GM23338 (cell line): ENCODE measurements around the gene COL20A1. TPM values are rescaled to one million over a fixed set of nuclear protein-coding genes. Genes with fewer than 3 reads are reported as not detected.

Source experiments
- ATAC-seq: fragments of 200-7000 bp; cut with Tn5 transposase; 3 replicates; pipeline ENCODE4 v1.9.1; 2020
- DNase-seq: peaks from one replicate; pipeline ENCODE4 v3.0.0-alpha.2; 2015; ENCODE audit warnings: low spot score
- H2AFZ ChIP-seq: fragments of 200-600 bp; sonication (generic); 2 replicates; pipeline ENCODE4 v1.8.0; 2016; ENCODE audit warnings: antibody characterized with exemption, mild to moderate bottlenecking, moderate library complexity
- H3F3A ChIP-seq: fragments of 200-600 bp; sonication (generic); replicated peaks from 2 replicates; pipeline ENCODE4 v1.8.0; 2017; ENCODE audit warnings: antibody characterized with exemption, mixed run types, low read depth
- H3K27ac ChIP-seq: fragments of 200-600 bp; sonication (generic); 2 replicates; pipeline ENCODE4 v1.6.1; 2016; ENCODE audit warnings: low read depth
- H3K27me3 ChIP-seq: fragments of 200-600 bp; sonication (generic); 2 replicates; pipeline ENCODE4 v1.8.0; 2016; ENCODE audit warnings: mild to moderate bottlenecking, mixed run types, moderate library complexity; ENCODE audit not compliant: insufficient read depth
- H3K36me3 ChIP-seq: fragments of 200-600 bp; sonication (generic); 2 replicates; pipeline ENCODE4 v1.8.0; 2016; ENCODE audit warnings: mild to moderate bottlenecking; ENCODE audit not compliant: insufficient read depth
- H3K4me1 ChIP-seq: fragments of 200-600 bp; sonication (generic); 2 replicates; pipeline ENCODE4 v1.8.0; 2016; ENCODE audit warnings: mild to moderate bottlenecking, moderate library complexity; ENCODE audit not compliant: insufficient read depth
- H3K4me2 ChIP-seq: fragments of 200-600 bp; sonication (generic); 2 replicates; pipeline ENCODE4 v1.7.1; 2017; ENCODE audit warnings: mixed run types
- H3K4me3 ChIP-seq: fragments of 200-600 bp; sonication (generic); 2 replicates; pipeline ENCODE4 v1.6.1; 2016; ENCODE audit warnings: mixed run types
- H3K79me2 ChIP-seq: fragments of 200-600 bp; sonication (generic); replicated peaks from 2 replicates; pipeline ENCODE4 v1.8.0; 2017; ENCODE audit warnings: mild to moderate bottlenecking; ENCODE audit not compliant: insufficient read depth
- H3K9me2 ChIP-seq: fragments of 200-600 bp; sonication (generic); 2 replicates; pipeline ENCODE4 v1.8.0; 2017; ENCODE audit not compliant: insufficient read depth
- H4K20me1 ChIP-seq: fragments of 200-600 bp; sonication (generic); replicated peaks from 2 replicates; pipeline ENCODE4 v1.8.0; 2017; ENCODE audit warnings: mild to moderate bottlenecking; ENCODE audit not compliant: insufficient read depth
- H3K27ac Mint-ChIP-seq: 2 replicates; pipeline ENCODE4 v1.8.0; 2020; ENCODE audit warnings: inconsistent platforms, mild to moderate bottlenecking, moderate library complexity, mixed read lengths
- H3K27me3 Mint-ChIP-seq: 3 replicates; pipeline ENCODE4 v1.8.0; 2022; ENCODE audit warnings: low read depth, mild to moderate bottlenecking, moderate library complexity, mixed read lengths, inconsistent platforms; ENCODE audit not compliant: insufficient read depth, poor library complexity
- H3K36me3 Mint-ChIP-seq: 3 replicates; pipeline ENCODE4 v1.8.0; 2021; ENCODE audit warnings: low read depth, mild to moderate bottlenecking, inconsistent platforms, moderate library complexity, mixed read lengths
- H3K4me1 Mint-ChIP-seq: 3 replicates; pipeline ENCODE4 v1.8.0; 2020; ENCODE audit warnings: mild to moderate bottlenecking, inconsistent platforms, mixed read lengths
- H3K4me3 Mint-ChIP-seq: 3 replicates; pipeline ENCODE4 v1.8.0; 2021; ENCODE audit warnings: moderate library complexity, mild to moderate bottlenecking, inconsistent platforms, mixed read lengths
- H3K9me3 Mint-ChIP-seq: 3 replicates; pipeline ENCODE4 v1.8.0; 2020; ENCODE audit warnings: moderate library complexity, mild to moderate bottlenecking, inconsistent platforms, mixed read lengths
- CREB1 ChIP-seq: fragments of 250-450 bp; sonication (Bioruptor Pico); IDR thresholded peaks from 2 replicates; pipeline ENCODE4 v1.5.0; 2020; ENCODE audit warnings: low read depth, mild to moderate bottlenecking, moderate library complexity
- CTCF ChIP-seq, 2 experiments: fragments of 200-600 bp in 1 of 2; sonication (generic) in 1 of 2; conservative IDR thresholded peaks; 2 replicates each; pipeline versions ENCODE4 v1.5.1 to v1.6.1; 2016 to 2017; ENCODE audit warnings: antibody characterized with exemption in 2 of 2, low read depth in 2 of 2, mild to moderate bottlenecking in 2 of 2, moderate library complexity in 1 of 2
- POLR2AphosphoS5 ChIP-seq: IDR thresholded peaks from 2 replicates; pipeline ENCODE4 v1.6.1; 2016; ENCODE audit warnings: antibody characterized with exemption, low read depth
- STAT1 ChIP-seq: IDR thresholded peaks from one replicate; pipeline ENCODE4 v1.6.1; 2016; ENCODE audit warnings: antibody characterized with exemption; ENCODE audit not compliant: unreplicated experiment
- ZNF114 ChIP-seq: fragments of 250-450 bp; sonication (Bioruptor Pico); IDR thresholded peaks from 2 replicates; pipeline ENCODE4 v1.5.0; 2020; ENCODE audit warnings: mild to moderate bottlenecking, moderate library complexity
- ZNF331 ChIP-seq: fragments of 250-450 bp; sonication (Bioruptor Pico); IDR thresholded peaks from 2 replicates; pipeline ENCODE4 v1.5.0; 2020; ENCODE audit warnings: low read depth, mild to moderate bottlenecking, moderate library complexity
- polyA plus RNA-seq: library from polyadenylated mRNA; unstranded; fragments of >200 nt; fragmentation: Nextera tagmentation; extraction: Ambion mirVana; gene quantifications from 2 replicates; pipeline ENCODE4 v1.2.1, GENCODE V29; 2016
- total RNA-seq: library from RNA; depleted of rRNA; stranded (reverse); fragments of >200 nt; shearing (Covaris generic); gene quantifications from 2 replicates; pipeline ENCODE4 v1.2.3, GENCODE V29; 2014
- TF ChIP-seq, protein P1 (sequence below): IDR thresholded peaks from 2 replicates; pipeline ENCODE4 v1.6.1; 2016; ENCODE audit warnings: antibody characterized with exemption
- TF ChIP-seq, protein P2 (sequence below): fragments of 250-450 bp; sonication (Bioruptor Pico); IDR thresholded peaks from 2 replicates; pipeline ENCODE4 v1.5.0; 2020; ENCODE audit warnings: mild to moderate bottlenecking, moderate library complexity

Gene COL20A1
- total and polyA plus RNA-seq, 2 experiments from 2014 or later, result 0.28 to 0.79 TPM

- no peak for DNase-seq
- no peaks in the 10 kb centered on the region for H3K9me3 Mint-ChIP-seq
- Histone ChIP-seq H2AFZ (no peak overlapping the region), H4K20me1 (no peaks in the 10 kb centered on the region), H3K4me1 (peaks cover 22% of the 10 kb centered on the region), H3K4me3 (no peak overlapping the region), H3K36me3 (no peaks in the 10 kb centered on the region), H3K27me3 (no peaks in the 10 kb centered on the region), H3K27ac (no peak overlapping the region), H3F3A (no peaks in the 10 kb centered on the region), H3K4me2 (no peak overlapping the region), H3K9me2 (no peaks in the 10 kb centered on the region), H3K79me2 (no peaks in the 10 kb centered on the region)
- no peaks in the 10 kb centered on the region for H3K36me3 Mint-ChIP-seq
- peaks cover 21% of the 10 kb centered on the region for H3K4me1 Mint-ChIP-seq
- H3K4me3 Mint-ChIP-seq, result no peak overlapping the region
- H3K27ac Mint-ChIP-seq, result no peak overlapping the region
- H3K27me3 Mint-ChIP-seq, result peaks cover 31% of the 10 kb centered on the region
- no peak for ATAC-seq
- TF ChIP-seq ZNF331 (CRISPR knock-in tag) (no peak), CTCF (conservative IDR thresholded peaks at IDR 0.05; ENCODE audit: low read depth in 2 of 2) (no peak), POLR2AphosphoS5 (no peak), CREB1 (no peak), STAT1 (no peak), ZNF114 (CRISPR knock-in tag) (no peak)
- TF ChIP-seq, protein P1, sequence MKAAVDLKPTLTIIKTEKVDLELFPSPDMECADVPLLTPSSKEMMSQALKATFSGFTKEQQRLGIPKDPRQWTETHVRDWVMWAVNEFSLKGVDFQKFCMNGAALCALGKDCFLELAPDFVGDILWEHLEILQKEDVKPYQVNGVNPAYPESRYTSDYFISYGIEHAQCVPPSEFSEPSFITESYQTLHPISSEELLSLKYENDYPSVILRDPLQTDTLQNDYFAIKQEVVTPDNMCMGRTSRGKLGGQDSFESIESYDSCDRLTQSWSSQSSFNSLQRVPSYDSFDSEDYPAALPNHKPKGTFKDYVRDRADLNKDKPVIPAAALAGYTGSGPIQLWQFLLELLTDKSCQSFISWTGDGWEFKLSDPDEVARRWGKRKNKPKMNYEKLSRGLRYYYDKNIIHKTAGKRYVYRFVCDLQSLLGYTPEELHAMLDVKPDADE, result no peak
- TF ChIP-seq, protein P2, sequence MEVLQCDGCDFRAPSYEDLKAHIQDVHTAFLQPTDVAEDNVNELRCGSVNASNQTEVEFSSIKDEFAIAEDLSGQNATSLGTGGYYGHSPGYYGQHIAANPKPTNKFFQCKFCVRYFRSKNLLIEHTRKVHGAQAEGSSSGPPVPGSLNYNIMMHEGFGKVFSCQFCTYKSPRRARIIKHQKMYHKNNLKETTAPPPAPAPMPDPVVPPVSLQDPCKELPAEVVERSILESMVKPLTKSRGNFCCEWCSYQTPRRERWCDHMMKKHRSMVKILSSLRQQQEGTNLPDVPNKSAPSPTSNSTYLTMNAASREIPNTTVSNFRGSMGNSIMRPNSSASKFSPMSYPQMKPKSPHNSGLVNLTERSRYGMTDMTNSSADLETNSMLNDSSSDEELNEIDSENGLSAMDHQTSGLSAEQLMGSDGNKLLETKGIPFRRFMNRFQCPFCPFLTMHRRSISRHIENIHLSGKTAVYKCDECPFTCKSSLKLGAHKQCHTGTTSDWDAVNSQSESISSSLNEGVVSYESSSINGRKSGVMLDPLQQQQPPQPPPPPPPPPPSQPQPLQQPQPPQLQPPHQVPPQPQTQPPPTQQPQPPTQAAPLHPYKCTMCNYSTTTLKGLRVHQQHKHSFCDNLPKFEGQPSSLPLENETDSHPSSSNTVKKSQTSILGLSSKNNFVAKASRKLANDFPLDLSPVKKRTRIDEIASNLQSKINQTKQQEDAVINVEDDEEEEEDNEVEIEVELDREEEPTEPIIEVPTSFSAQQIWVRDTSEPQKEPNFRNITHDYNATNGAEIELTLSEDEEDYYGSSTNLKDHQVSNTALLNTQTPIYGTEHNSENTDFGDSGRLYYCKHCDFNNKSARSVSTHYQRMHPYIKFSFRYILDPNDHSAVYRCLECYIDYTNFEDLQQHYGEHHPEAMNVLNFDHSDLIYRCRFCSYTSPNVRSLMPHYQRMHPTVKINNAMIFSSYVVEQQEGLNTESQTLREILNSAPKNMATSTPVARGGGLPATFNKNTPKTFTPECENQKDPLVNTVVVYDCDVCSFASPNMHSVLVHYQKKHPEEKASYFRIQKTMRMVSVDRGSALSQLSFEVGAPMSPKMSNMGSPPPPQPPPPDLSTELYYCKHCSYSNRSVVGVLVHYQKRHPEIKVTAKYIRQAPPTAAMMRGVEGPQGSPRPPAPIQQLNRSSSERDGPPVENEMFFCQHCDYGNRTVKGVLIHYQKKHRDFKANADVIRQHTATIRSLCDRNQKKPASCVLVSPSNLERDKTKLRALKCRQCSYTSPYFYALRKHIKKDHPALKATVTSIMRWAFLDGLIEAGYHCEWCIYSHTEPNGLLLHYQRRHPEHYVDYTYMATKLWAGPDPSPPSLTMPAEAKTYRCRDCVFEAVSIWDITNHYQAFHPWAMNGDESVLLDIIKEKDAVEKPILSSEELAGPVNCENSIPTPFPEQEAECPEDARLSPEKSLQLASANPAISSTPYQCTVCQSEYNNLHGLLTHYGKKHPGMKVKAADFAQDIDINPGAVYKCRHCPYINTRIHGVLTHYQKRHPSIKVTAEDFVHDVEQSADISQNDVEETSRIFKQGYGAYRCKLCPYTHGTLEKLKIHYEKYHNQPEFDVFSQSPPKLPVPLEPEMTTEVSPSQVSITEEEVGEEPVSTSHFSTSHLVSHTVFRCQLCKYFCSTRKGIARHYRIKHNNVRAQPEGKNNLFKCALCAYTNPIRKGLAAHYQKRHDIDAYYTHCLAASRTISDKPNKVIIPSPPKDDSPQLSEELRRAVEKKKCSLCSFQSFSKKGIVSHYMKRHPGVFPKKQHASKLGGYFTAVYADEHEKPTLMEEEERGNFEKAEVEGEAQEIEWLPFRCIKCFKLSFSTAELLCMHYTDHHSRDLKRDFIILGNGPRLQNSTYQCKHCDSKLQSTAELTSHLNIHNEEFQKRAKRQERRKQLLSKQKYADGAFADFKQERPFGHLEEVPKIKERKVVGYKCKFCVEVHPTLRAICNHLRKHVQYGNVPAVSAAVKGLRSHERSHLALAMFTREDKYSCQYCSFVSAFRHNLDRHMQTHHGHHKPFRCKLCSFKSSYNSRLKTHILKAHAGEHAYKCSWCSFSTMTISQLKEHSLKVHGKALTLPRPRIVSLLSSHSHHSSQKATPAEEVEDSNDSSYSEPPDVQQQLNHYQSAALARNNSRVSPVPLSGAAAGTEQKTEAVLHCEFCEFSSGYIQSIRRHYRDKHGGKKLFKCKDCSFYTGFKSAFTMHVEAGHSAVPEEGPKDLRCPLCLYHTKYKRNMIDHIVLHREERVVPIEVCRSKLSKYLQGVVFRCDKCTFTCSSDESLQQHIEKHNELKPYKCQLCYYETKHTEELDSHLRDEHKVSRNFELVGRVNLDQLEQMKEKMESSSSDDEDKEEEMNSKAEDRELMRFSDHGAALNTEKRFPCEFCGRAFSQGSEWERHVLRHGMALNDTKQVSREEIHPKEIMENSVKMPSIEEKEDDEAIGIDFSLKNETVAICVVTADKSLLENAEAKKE, result no peak
Observed at GRCh38 chr20:63294536-63294900, 1.5 kb downstream of the COL20A1 start.
